ENCODE results near the gene CYP2W1.
"Not testable (repeated sequence)": the region's sequence is repeated elsewhere in the genome, so short reads cannot be mapped to it uniquely, and the experiment has no call there.

Gene CYP2W1

DNA sequence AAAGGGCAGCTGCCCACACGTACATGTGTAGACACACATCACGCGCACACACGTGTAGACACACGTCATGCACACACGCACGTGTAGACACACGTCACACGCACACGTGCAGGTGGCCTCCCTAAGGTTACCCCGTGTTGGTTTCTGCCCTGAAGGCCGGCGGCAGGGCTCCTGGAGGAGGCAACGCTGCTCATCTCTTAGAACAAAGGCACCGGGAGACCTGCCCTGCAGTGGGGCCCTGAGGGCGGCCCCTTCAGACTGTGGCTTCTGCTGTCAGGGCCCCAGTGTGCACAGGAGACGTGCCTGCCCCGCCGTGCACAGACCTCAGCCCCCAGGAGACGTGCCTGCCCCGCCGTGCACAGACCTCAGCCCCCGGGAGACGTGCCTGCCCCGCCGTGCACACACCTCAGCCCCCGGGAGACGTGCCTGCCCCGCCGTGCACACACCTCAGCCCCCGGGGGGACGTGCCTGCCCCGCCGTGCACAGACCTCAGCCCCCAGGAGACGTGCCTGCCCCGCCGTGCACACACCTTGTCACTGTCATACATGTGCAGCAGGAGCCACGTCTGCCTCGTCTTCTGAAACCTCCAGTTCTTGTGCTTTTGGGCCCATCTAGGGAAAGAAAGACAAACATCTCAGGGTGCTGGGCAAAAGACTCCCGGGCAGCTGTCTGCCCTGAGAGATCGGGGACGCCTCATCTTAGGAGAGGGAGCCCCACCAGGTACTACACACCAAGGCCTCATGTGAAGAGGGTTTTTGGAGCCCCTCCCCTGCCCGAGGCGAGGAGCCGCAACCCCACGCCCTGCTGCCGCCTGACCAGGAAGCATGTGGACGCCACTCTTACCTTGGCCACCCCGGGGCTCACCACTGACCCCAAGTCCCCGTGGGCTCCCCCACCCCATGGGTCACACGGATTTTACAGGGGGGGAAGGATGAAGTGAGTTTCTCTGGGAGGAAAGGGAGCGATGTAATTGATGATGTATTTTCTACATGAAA, 17.3 kb downstream of the CYP2W1 start:
- DNase-seq (ENCODE audit: low read depth) = no peak
- no peak for TF ChIP-seq MYC (IDR thresholded peaks at IDR 0.05; ENCODE audit: low read depth, low read length)
- TF ChIP-seq, protein P1, sequence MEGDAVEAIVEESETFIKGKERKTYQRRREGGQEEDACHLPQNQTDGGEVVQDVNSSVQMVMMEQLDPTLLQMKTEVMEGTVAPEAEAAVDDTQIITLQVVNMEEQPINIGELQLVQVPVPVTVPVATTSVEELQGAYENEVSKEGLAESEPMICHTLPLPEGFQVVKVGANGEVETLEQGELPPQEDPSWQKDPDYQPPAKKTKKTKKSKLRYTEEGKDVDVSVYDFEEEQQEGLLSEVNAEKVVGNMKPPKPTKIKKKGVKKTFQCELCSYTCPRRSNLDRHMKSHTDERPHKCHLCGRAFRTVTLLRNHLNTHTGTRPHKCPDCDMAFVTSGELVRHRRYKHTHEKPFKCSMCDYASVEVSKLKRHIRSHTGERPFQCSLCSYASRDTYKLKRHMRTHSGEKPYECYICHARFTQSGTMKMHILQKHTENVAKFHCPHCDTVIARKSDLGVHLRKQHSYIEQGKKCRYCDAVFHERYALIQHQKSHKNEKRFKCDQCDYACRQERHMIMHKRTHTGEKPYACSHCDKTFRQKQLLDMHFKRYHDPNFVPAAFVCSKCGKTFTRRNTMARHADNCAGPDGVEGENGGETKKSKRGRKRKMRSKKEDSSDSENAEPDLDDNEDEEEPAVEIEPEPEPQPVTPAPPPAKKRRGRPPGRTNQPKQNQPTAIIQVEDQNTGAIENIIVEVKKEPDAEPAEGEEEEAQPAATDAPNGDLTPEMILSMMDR (IDR thresholded peaks at IDR 0.05; ENCODE audit: low read depth, low read length) = no peak
- TF ChIP-seq, protein P2, sequence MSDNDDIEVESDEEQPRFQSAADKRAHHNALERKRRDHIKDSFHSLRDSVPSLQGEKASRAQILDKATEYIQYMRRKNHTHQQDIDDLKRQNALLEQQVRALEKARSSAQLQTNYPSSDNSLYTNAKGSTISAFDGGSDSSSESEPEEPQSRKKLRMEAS (IDR thresholded peaks at IDR 0.05; ENCODE audit: low read depth, low read length) = no peak
- TF ChIP-seq POLR2A (IDR thresholded peaks at IDR 0.05; ENCODE audit: extremely low read depth, insufficient read length) = no peak
- no peak overlapping the region for H3K4me3 ChIP-seq (ENCODE audit: low read depth, low read length)

DNA sequence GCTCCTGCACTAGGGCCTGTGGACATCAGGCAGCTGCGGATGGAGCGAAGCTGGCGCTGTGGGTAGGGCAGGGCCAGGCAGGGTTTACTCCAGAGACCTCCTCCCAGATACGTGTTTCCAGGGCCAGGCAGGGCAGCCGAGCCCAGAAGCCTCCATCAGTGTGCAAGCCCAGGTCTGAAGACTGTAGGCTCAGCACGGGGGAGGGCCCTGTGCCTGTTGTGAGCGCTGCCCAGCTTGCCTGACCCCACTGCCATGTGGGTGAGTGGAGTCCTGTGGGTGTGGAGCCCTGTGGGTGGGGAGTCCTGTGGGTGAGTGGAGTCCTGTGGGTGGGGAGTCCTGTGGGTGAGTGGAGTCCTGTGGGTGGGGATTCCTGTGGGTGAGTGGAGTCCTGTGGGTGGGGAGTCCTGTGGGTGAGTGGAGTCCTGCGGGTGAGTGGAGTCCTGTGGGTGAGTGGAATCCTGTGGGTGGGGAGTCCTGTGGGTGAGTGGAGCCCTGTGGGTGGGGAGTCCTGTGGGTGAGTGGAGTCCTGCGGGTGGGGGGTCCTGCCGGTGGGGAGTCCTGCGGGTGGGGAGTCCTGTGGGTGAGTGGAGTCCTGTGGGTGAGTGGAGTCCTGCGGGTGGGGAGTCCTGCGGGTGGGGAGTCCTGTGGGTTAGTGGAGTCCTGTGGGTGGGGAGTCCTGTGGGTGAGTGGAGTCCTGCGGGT, 18.2 kb downstream of the CYP2W1 start:
- H3K4me3 ChIP-seq (ENCODE audit: low read depth, low read length) = not testable (repeated sequence)
- DNase-seq (ENCODE audit: low read depth) = peak; percentile 66

DNA sequence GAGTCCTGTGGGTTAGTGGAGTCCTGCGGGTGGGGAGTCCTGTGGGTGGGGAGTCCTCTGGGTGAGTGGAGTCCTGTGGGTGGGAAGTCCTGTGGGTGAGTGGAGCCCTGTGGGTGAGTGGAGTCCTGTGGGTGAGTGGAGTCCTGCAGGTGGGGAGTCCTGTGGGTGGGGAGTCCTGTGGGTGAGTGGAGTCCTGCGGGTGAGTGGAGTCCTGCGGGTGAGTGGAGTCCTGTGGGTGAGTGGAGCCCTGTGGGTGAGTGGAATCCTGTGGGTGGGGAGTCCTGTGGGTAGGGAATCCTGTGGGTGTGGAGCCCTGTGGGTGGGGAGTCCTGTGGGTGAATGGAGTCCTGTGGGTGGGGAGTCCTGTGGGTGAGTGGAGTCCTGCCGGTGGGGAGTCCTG, 19.0 kb downstream of the CYP2W1 start:
- not testable (repeated sequence) for H3K4me3 ChIP-seq (ENCODE audit: low read depth, low read length); DNase-seq (ENCODE audit: low read depth)

DNA sequence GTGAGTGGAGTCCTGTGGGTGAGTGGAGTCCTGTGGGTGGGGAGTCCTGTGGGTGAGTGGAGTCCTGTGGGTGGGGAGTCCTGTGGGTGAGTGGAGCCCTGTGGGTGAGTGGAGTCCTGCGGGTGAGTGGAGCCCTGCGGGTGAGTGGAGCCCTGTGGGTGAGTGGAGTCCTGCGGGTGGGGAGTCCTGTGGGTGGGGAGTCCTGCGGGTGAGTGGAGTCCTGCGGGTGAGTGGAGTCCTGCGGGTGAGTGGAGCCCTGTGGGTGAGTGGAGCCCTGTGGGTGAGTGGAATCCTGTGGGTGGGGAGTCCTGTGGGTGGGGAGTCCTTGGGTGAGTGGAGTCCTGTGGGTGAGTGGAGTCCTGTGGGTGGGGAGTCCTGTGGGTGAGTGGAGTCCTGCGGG, 19.5 kb downstream of the CYP2W1 start:
- not testable (repeated sequence) for DNase-seq (ENCODE audit: low read depth); H3K4me3 ChIP-seq (ENCODE audit: low read depth, low read length)

DNA sequence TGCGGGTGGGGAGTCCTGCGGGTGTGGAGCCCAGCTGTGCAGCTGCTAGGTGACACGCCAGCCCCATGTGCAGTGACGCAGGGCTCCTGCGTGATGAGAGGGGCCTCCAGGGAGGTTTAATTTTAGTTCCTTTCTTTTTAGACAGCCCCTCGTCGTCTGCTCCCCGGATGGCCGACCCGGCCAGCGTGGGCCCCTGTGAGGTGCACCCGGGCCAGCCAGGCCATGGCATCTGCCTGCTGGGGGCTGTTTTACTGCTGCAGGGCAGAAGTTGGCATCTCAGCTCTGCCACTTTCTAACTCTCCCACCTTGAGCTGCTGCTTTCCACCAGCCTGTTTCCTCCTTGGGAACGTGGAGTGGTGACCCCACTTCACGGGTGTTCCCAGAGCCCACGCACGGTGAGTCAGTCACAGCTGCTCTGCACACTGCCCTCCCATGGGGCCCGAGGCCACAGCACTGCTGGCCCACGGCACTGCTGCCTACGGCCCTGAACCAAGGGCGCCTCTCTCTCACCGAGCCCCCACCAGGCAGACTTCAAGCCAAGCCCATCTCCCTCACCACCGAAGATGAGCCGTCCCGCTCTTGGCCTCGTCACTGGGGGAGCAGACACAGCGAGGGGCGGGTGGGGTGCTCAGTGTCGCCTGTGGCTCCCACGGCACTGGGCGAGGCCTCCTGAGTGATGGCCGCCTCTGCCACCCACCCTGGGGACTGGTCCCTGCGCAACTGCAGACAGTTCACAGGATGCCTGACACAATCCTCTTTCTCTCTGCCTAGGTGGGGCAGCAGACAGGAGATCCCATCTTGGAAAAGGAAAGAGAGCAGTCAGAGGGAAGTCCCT, 21.3 kb downstream of the CYP2W1 start:
- H3K4me3 ChIP-seq (ENCODE audit: low read depth, low read length) = no peak overlapping the region
- no peak for DNase-seq (ENCODE audit: low read depth)
- TF ChIP-seq, protein P2 (IDR thresholded peaks at IDR 0.05; ENCODE audit: low read depth, low read length) = no peak

DNA sequence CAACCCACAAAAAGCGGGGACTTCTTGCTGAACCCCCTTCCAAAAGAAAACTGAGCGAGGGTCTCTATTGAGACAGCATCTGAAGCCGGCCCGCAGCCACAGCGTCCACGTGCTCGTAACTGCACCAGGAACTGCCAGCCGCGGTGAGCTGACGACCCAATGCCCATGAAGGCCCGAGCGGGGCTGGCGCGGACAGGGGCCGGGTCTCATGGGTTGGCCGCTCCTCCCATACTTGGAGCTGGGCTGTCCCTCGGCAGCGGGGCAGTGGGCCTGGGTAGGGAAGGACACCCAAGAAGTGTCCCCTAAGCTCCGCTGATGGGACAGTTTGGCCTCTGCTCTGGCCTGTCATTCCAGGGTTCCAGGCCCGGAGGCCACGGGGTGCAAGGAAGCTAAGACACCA, 22.3 kb downstream of the CYP2W1 start:
- DNase-seq (ENCODE audit: low read depth) = no peak
- no peak overlapping the region for H3K4me3 ChIP-seq (ENCODE audit: low read depth, low read length)
- no peak for TF ChIP-seq POLR2A (IDR thresholded peaks at IDR 0.05; ENCODE audit: extremely low read depth, insufficient read length)
- TF ChIP-seq, protein P1 (IDR thresholded peaks at IDR 0.05; ENCODE audit: low read depth, low read length) = no peak
- TF ChIP-seq MYC (IDR thresholded peaks at IDR 0.05; ENCODE audit: low read depth, low read length) = no peak
- TF ChIP-seq, protein P2 (IDR thresholded peaks at IDR 0.05; ENCODE audit: low read depth, low read length) = no peak

DNA sequence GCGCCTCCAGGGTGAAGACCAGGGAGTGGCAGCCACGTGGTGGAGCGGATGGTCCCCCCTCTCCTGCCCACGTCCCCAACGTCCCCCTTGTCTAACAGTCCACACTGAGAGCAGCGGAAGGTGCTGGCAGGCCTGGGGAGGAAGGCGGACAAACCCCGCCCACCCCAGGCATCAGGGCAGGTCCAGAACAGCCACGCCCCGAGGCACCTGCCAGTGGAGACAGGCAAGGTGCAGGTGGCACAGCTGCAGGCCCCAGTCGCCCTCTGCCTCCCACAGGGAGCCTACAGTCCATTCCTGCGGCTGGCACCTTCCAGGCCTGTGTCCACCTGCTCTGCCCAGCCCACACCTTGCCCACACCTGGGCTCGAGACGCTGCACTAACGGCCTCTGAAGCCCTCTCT, 24.9 kb downstream of the CYP2W1 start:
- no peak for DNase-seq (ENCODE audit: low read depth)
- no peak overlapping the region for H3K4me3 ChIP-seq (ENCODE audit: low read depth, low read length)
- TF ChIP-seq POLR2A (IDR thresholded peaks at IDR 0.05; ENCODE audit: extremely low read depth, insufficient read length) = no peak
- no peak for TF ChIP-seq MYC (IDR thresholded peaks at IDR 0.05; ENCODE audit: low read depth, low read length)
- TF ChIP-seq, protein P2 (IDR thresholded peaks at IDR 0.05; ENCODE audit: low read depth, low read length) = no peak
- TF ChIP-seq, protein P1 (IDR thresholded peaks at IDR 0.05; ENCODE audit: low read depth, low read length) = no peak
